ENCODE data around the gene PRDM12. TPM values are rescaled to one million over a fixed set of nuclear protein-coding genes. Genes with fewer than 3 reads are reported as not detected.

The PRDM12 gene
- total RNA-seq, 1 experiment from 2014 or later = 0.34 TPM

DNA sequence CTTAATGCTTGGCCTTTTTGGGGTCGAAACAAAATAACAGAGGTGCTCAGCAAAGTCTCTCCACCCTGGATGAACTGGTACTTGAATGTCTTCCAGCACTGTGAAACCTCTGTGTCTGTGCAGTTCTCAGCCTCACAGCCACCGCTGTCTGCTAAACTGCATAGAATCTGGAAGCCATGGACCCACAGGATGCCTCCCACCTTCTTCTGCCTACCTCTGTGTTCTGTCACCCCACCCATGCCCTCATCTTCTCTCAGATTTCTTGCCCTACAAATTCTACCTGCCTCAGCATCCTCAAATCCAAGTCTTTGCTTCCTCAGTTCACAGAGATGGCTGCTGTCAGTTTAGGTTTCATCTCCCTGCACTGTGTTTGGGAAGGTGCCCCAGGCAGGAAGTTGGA, 64.8 kb downstream of the PRDM12 start:
- Histone ChIP-seq H3K36me3 (ENCODE audit: control insufficient read depth, insufficient read depth, low read length) (no peaks in the 10 kb centered on the region), H3K9me3 (no peaks in the 10 kb centered on the region), H3K4me1 (no peaks in the 10 kb centered on the region), H3K4me3 (ENCODE audit: low read depth, low read length) (no peak overlapping the region), H3K27me3 (replicated peaks; ENCODE audit: control insufficient read depth, insufficient read depth, low read length) (no peaks in the 10 kb centered on the region)
- ChIA-PET CTCF (no interaction called here), POLR2A (no interaction called here)
- intact Hi-C loops (cut with micrococcal nuclease; ENCODE audit: unreplicated experiment) = no loop called here
- no peak for DNase-seq
- Mint-ChIP-seq H3K36me3 (ENCODE audit: insufficient read depth, unreplicated experiment) (no peaks in the 10 kb centered on the region), H3K9me3 (ENCODE audit: unreplicated experiment) (no peaks in the 10 kb centered on the region), H3K4me3 (ENCODE audit: unreplicated experiment) (no peak overlapping the region), H3K27me3 (ENCODE audit: insufficient read depth, unreplicated experiment) (no peaks in the 10 kb centered on the region), H3K4me1 (ENCODE audit: low read depth, unreplicated experiment) (peaks cover 13% of the 10 kb centered on the region), H3K27ac (ENCODE audit: unreplicated experiment) (no peak overlapping the region)
- TF ChIP-seq, protein P1, sequence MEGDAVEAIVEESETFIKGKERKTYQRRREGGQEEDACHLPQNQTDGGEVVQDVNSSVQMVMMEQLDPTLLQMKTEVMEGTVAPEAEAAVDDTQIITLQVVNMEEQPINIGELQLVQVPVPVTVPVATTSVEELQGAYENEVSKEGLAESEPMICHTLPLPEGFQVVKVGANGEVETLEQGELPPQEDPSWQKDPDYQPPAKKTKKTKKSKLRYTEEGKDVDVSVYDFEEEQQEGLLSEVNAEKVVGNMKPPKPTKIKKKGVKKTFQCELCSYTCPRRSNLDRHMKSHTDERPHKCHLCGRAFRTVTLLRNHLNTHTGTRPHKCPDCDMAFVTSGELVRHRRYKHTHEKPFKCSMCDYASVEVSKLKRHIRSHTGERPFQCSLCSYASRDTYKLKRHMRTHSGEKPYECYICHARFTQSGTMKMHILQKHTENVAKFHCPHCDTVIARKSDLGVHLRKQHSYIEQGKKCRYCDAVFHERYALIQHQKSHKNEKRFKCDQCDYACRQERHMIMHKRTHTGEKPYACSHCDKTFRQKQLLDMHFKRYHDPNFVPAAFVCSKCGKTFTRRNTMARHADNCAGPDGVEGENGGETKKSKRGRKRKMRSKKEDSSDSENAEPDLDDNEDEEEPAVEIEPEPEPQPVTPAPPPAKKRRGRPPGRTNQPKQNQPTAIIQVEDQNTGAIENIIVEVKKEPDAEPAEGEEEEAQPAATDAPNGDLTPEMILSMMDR (IDR thresholded peaks at IDR 0.05; ENCODE audit: insufficient read depth in 1 of 2, low read depth in 1 of 2, low read length in 1 of 2, severe bottlenecking in 1 of 2, unreplicated experiment in 1 of 2) = no peak
- BruUV-seq (replicated peaks) = no TSS peak

DNA sequence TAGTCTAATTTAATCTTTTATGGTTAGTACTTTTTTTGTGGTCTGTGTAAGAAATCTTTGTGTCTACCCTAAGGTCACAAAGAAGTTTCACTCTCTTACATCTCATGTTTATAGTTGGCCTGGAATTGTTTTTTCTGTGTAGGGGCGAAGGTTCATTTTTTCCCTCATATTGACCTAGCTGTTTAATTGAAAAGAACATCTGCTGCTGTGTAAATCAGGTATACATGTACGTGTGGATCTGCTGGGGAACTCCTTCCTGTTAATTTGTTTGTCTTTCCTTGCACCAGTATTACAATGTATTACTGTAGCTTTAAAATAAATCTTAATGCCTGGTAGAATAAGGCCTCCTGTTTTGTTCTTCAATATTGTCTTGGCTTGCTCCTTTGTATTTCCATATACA, 67.0 kb downstream of the PRDM12 start:
- H3K27ac Mint-ChIP-seq (ENCODE audit: unreplicated experiment) = no peak overlapping the region
- H3K4me1 Mint-ChIP-seq (ENCODE audit: low read depth, unreplicated experiment) = peaks cover 13% of the 10 kb centered on the region
- H3K9me3 ChIP-seq = no peaks in the 10 kb centered on the region
- no peaks in the 10 kb centered on the region for H3K27me3 ChIP-seq (replicated peaks; ENCODE audit: control insufficient read depth, insufficient read depth, low read length)
- ChIA-PET CTCF (interaction anchor here (0.6 to 1.5 kb wide), 3 partner anchors 24 to 314 kb away, joined by 3 to 9 read pairs (median 4); no protein-coding TSS in a partner anchor), POLR2A (interaction anchor here (0.7 kb wide), 1 partner anchor 272 kb away, joined by 5 read pairs; no protein-coding TSS in a partner anchor)
- intact Hi-C loops (cut with micrococcal nuclease; ENCODE audit: unreplicated experiment) = no loop called here
- no peaks in the 10 kb centered on the region for H3K36me3 ChIP-seq (ENCODE audit: control insufficient read depth, insufficient read depth, low read length)
- DNase-seq = no peak
- H3K4me3 Mint-ChIP-seq (ENCODE audit: unreplicated experiment) = no peak overlapping the region
- no TSS peak for BruUV-seq (replicated peaks)
- H3K4me3 ChIP-seq (ENCODE audit: low read depth, low read length) = no peak overlapping the region
- H3K9me3 Mint-ChIP-seq (ENCODE audit: unreplicated experiment) = no peaks in the 10 kb centered on the region
- TF ChIP-seq, protein P1 (IDR thresholded peaks at IDR 0.05; ENCODE audit: insufficient read depth in 1 of 2, low read depth in 1 of 2, low read length in 1 of 2, severe bottlenecking in 1 of 2, unreplicated experiment in 1 of 2) = no peak
- no peaks in the 10 kb centered on the region for H3K36me3 Mint-ChIP-seq (ENCODE audit: insufficient read depth, unreplicated experiment)
- no peaks in the 10 kb centered on the region for H3K27me3 Mint-ChIP-seq (ENCODE audit: insufficient read depth, unreplicated experiment)
- H3K4me1 ChIP-seq = no peaks in the 10 kb centered on the region

DNA sequence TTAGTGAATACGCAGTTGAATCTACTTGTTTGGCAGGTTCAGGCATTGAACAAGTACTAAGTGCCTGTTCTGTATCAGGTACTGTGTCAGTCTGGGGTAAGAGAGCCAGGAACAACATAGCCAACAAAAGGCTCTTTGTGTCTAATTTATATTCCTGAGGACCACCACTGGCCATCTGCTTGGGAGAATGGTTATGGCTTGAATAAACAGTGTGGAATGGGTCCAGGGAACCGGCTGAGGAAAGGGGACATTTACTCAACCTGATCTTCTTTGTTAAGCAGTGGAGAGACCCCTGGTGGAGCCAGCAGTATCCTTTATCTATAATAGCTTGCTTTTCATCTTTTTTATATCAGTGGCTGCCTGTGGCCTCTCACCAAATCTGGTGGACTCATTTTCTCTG, 67.7 kb downstream of the PRDM12 start:
- H3K36me3 ChIP-seq (ENCODE audit: control insufficient read depth, insufficient read depth, low read length) = no peaks in the 10 kb centered on the region
- TF ChIP-seq, protein P1 (IDR thresholded peaks at IDR 0.05; ENCODE audit: insufficient read depth in 1 of 2, low read depth in 1 of 2, low read length in 1 of 2, severe bottlenecking in 1 of 2, unreplicated experiment in 1 of 2) = peak in 1 of 2 experiments; percentile 16
- no peaks in the 10 kb centered on the region for H3K36me3 Mint-ChIP-seq (ENCODE audit: insufficient read depth, unreplicated experiment)
- H3K4me3 Mint-ChIP-seq (ENCODE audit: unreplicated experiment) = no peak overlapping the region
- ChIA-PET CTCF (interaction anchor here (1.5 kb wide), 1 partner anchor 25 kb away, joined by 4 read pairs; no protein-coding TSS in a partner anchor), POLR2A (no interaction called here)
- no peak overlapping the region for H3K27ac Mint-ChIP-seq (ENCODE audit: unreplicated experiment)
- no TSS peak for BruUV-seq (replicated peaks)
- no peaks in the 10 kb centered on the region for H3K9me3 ChIP-seq
- intact Hi-C loops (cut with micrococcal nuclease; ENCODE audit: unreplicated experiment) = no loop called here
- no peak overlapping the region for H3K4me3 ChIP-seq (ENCODE audit: low read depth, low read length)
- no peak for DNase-seq
- no peaks in the 10 kb centered on the region for H3K27me3 Mint-ChIP-seq (ENCODE audit: insufficient read depth, unreplicated experiment)
- H3K4me1 ChIP-seq = no peaks in the 10 kb centered on the region
- H3K9me3 Mint-ChIP-seq (ENCODE audit: unreplicated experiment) = no peaks in the 10 kb centered on the region
- H3K4me1 Mint-ChIP-seq (ENCODE audit: low read depth, unreplicated experiment) = peaks cover 13% of the 10 kb centered on the region
- no peaks in the 10 kb centered on the region for H3K27me3 ChIP-seq (replicated peaks; ENCODE audit: control insufficient read depth, insufficient read depth, low read length)

Small RNA genes within 50 kb of the gene (microRNA-seq; reads per million reads assigned to microRNA genes)
- not detected for gene MIR6856

Other genes starting within 250 kb of the PRDM12 start
- 76.9 and 118 TPM in 2 replicates for gene ASS1, start 219.6 kb upstream of the PRDM12 start, total RNA-seq (2022)
- 76.1 and 78.6 TPM in 2 replicates for gene FUBP3, start 85.0 kb upstream of the PRDM12 start, total RNA-seq (2022)
- gene EXOSC2, start 29.2 kb downstream of the PRDM12 start, total RNA-seq (2022) = 59.1 and 68.4 TPM in 2 replicates
- 50.9 and 55.2 TPM in 2 replicates for gene ABL1, start 170.7 kb downstream of the PRDM12 start, total RNA-seq (2022)
- not detected in 2 replicates for gene QRFP, start 232.2 kb downstream of the PRDM12 start, total RNA-seq (2022)

Measured in Caco-2 (cell line).